NCI-H1436 (cell line): ENCODE measurements around the gene RAPGEF5.

Source experiments
- DNase-seq: peaks from one replicate; lab custom pipeline; 2025; lab: John Stamatoyannopoulos, UW

RAPGEF5 gene

DNA sequence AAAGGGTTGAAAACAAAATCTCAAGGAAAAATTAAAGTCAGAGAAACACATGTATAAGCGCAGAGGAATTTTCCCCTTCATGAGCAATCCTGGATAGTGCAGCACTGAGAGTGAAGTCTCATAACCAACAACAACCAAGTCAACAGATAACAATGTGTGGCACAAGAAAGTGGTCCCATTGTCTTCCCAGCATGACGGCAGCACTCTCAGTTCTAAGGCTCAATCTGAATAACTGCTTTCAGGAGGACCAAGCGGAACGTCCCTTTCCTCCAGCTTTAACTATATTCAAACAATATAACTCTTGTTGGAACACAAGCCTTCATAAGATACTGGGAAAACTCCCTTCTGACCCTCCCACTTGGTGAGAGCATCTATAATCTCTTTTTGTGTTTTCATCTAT lies 137.9 kb downstream of the RAPGEF5 start:
- DNase-seq = no peak

DNA sequence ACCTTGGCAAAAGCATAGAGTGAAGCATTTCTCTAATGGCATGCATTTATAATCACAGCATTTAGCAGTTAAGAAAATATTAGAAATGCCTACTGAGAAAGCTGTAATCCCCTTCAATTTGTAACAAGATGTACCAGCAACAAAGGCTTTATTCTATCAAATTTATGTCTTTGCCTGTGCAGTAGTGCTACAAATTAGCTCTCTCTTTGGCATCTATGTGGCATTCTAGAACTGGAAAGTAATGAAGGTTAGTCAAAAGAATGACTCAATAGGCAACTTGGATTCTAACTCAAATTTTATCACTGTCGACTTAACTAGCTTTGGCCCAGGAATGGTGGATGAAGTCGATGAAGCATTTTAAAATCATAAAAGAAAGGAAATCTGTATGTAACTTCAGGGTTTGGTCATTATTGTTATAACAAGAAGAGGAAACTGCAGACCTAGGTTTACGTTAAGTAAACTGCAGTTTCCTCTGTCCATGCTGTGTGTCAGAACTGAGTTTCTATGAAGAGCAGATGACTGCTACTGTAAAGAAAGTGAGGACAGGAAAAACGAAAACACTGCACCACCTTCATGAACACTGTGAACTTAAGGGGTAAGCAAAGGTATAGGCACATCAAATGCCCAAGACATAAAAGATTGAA lies 140.0 kb downstream of the RAPGEF5 start:
- no peak for DNase-seq

DNA sequence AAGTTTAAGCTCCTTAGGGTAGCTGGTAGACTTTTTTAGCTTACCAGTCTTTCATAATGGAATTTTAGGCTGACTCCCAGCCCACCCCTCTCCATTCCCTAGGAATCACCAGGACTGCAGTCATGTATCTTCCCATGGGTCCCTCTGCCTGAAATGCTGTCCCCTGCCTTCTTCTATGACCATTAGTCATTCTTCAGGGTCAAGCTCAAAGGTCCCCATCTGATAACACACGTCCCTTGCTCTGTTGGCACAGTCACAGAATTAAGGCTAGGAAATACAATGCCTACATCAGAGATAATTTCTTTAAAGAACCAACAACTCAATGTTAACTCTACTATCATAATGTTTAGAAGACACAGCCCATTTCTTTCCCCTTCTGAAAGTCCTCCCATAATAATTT lies 140.6 kb downstream of the RAPGEF5 start:
- no peak for DNase-seq

DNA sequence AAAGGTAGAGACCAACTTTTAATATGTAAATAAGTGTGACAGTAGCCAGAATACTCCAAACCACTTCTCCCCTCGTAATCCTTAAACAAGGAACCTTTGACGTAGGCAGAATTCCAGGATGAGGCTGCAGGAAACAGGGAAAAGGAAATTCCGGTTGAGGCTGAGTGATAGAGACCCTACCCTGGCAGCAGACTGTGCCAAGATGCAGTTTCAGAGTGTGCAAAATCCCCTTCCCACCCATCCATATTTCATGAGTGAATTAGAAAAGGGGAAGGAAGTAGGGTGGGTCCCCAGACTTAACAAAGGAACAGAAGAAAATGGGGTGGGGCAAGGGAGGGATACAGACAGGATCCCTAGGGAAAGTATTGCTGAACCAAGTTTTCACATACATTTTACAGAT lies 143.0 kb downstream of the RAPGEF5 start:
- DNase-seq = no peak

DNA sequence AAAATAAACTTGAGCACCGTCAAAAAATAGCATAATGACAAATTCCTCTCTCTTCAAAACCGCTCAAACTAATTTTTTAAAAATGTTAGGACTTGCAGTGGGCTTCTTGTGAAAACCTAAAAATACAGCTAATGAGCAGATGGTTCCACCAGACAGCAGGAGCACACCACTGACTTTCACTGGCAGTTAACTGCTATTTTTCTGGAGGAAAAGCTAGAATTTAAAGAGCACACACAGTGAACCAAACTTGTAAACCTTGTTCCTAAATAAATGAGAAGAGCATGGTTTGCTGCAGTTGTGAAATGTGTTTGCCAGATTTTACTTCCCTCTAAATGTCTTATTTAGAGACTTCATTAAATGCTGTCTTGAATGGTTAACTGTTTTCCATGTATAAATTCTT lies 143.9 kb downstream of the RAPGEF5 start:
- no peak for DNase-seq

DNA sequence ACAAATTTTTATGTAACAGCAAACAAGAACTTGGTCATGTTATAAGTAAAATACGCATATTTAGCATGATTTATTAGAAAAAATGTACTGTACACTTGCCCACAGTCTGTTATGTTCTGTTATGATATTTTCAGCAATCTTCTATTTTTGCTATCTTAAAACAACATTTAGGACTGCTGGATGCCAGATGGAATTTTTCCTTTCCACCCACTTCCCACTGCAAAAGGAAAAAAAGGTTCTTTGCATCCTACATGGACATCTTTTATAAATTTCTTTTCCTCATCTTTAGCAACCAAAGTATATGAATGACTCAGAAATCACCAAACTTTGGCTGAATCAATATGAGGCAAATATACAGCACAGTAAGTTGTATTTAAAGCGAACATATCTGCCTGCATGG lies 146.0 kb downstream of the RAPGEF5 start:
- no peak for DNase-seq

DNA sequence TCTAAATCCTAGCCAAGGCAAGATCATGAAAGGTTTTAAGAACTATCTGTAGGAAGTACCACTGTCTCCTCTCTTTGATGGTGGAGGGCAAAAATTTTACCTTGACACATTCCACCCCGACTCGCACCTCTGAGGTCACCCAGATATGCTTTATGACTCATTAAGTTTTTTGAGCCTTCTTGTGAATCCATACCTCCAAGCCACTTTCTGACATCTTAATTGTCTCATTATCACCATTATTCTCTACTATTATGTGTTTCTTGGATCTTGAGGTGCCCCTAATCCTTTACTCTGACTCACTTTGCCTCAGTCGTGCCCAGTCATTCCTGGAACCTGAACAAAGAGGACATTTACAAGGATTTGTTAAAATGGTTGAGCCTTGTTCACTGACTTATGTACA lies 146.6 kb downstream of the RAPGEF5 start:
- no peak for DNase-seq

DNA sequence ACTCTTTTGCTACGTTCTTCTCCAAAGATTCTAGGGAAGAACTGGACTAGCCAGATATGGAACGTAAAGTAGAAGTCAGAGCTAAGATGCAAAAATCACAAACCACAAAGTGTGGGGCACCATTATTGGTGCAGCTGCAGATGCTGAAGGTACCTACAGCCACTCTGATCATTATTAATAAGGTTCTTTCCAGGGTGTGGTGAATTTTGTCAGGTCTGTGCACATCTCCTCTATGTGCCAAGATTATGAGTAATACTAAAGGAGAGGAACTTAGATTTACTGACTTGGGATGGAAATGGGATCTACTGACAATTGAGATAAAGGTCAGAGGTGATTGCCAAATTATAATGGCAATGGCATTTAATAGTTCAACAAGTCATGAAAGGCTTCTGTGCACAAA lies 148.2 kb downstream of the RAPGEF5 start:
- DNase-seq = no peak

DNA sequence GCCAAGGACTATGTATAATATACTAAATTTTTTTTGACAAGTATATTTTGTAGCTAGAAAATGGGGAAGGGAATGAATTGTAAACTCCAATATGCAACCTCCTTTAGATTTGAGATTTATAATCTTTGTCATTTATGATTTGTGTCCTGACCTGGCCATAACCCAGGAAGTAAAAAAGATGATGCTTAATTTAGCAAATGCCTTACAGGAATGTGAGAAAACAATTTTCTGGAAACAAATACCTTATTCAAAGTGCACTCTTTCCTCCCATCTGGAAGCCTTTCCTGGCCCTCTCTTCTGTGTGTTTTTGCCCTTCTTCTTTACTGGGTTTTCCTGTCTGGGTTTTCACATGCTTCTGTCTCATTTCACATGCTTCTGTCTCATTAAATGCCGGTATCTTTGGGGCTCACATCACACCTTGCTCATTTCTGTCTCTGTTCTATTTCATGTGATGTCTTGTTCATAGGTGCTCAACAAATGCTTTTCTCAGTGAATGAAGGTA lies 149.2 kb downstream of the RAPGEF5 start:
- no peak for DNase-seq

DNA sequence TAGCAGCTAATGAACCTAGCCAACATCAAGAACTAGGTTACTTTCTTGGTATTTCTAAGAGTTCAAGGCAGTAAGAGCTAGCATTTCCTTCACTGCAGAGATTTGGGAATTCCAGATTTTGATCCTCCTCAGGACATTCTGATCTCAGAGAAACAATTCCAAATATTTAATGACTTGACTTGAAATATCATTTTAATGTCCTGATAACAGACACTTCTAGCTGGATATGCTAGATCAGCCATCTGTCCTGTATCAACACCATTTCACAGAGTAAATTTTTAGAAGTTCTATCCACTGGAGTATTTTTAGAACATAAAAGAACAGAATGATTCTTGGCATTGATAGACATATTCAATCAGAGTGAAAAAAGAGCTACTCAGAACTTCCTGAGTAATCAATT lies 151.3 kb downstream of the RAPGEF5 start:
- no peak for DNase-seq

DNA sequence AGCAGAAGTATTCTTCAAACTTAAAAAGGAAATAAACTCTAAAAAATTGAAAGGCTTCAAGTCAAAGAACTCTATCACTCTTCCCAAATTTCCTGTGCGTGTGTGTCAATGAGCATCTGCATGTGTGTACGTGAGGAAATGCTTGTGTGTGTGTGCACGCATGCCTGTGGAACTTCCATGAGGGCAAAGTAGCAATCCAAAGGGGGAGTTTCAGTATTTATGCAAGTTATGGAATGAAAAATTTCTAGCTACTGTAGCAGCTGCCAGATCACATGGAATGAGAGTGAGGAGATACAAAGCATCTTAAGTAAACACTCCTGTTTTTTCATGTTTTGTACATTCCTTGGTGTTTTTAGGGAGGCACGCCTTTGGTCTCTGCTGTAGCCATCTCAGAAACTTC lies 152.6 kb downstream of the RAPGEF5 start:
- DNase-seq = no peak

DNA sequence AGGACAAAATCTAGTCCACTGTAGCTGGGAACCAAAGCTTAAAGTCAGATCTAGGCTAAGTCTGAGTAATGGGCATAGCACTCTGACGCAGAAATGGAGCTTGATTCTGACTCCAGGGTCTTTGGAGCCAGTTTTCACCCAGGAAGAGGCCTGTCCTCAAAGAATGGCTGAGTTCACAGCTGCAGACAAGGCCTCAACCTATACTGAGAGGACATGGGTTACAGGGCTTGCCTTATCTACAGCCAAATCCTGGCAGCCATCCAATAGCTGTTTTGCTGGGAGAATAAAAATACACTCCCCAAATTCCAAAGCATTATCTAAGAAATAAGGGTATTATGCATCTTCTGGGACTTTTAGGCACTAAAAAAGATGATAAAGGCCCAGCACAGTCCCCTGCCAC lies 154.8 kb downstream of the RAPGEF5 start:
- DNase-seq = no peak

DNA sequence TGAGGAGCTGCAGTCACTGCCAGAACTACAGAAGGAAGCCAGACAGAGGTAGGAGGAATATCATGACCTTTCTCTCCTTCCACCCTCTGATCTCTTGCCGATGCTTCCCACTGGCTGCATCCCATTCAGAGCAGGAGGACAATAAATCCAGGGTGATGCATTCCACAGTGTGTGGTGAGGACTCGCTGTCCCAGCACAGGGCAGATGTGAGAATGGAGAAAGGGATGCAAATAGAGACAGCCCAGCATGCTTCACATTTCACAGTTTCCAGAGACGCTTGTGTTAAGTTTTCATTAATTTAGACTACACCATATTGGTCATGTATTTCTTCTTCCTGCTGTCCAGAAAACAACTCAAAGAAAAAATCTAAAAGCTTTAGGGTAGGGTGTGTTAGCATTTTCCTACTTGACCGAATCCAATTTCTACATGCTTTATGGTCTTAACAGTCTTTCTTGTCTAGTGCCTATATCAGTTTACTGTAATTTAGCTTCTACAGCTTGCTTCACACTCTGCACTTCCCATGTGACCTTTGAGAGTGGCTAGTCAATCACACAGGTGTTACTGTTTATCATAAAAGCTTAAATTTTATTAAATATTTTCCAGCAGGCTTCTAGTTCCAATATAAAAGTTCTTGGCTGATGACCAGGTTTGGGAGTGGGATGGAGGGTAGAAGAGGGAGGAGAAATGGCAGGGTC lies 155.6 kb downstream of the RAPGEF5 start:
- DNase-seq = no peak

DNA sequence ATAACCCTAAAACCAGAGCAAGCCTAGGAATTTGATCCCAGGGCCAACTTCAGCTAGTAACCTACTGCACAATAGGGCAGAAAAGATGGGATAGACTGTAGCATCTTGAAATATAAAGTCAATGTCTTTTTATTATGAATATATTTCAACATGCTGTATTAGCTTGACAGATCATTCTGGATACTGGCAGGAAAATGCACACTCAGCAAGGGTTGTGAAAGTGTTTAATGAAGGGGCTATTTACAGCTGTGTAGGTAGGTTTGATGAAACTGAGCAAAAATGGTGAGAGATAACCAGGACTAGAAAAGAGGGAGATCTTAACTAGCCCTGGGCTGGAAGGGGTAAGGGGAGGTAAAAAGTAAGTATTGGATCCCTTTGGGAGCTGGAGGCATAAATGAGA lies 156.2 kb downstream of the RAPGEF5 start:
- no peak for DNase-seq

DNA sequence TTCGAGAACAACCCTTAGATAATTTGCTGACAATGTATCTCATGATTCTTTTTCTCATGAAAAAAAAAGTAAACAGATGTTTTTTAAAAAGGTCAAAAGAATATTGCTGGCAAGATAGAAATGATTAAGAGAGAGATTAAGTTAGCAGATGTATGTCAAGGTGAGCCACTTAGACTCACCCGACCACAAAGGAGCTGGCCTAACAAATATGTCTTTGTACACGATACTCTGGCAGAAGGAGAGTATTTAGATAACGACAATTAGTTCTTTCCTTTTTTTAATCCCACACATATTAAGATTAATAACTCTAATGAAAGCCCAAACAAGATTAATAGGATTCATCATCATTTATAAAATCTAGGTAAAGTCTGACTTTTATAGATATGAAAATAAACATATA lies 156.7 kb downstream of the RAPGEF5 start:
- no peak for DNase-seq

DNA sequence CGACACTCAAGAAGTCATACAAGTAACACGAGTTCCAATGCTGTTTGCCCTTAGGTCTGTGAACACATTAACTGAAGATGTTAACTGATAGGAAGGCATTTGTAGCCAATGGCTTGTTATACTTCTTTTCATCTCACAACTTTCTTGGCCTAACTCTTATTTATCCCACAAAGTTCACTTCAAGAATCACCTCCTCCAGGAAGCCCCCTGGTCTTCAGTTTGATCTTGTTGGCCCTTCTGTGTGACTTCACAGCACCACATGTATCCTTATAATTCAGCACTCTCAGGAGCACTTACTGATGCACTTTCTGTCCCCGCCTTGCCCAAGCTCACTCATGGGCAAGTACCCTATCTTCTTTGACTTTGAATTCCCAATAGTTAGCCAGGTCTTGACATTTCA lies 159.6 kb downstream of the RAPGEF5 start:
- no peak for DNase-seq

DNA sequence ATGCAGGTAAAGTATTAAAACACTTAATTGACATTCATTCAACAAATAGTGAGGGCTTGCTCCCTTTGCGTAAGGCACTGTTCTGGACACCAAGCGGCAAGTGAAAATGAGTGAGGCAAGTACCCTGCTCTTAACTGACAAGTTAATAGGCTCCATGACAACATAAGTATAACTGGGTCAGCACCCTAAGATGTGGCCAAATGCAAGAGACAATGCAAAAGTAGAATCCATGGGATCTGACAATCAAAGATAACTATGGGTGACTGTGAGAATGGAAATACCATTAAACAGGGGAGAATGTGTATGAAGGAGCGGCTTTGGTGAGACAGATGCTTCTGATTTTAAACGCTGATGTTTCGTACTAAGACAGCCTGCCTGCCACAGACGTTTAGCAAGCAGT lies 160.5 kb downstream of the RAPGEF5 start:
- no peak for DNase-seq

DNA sequence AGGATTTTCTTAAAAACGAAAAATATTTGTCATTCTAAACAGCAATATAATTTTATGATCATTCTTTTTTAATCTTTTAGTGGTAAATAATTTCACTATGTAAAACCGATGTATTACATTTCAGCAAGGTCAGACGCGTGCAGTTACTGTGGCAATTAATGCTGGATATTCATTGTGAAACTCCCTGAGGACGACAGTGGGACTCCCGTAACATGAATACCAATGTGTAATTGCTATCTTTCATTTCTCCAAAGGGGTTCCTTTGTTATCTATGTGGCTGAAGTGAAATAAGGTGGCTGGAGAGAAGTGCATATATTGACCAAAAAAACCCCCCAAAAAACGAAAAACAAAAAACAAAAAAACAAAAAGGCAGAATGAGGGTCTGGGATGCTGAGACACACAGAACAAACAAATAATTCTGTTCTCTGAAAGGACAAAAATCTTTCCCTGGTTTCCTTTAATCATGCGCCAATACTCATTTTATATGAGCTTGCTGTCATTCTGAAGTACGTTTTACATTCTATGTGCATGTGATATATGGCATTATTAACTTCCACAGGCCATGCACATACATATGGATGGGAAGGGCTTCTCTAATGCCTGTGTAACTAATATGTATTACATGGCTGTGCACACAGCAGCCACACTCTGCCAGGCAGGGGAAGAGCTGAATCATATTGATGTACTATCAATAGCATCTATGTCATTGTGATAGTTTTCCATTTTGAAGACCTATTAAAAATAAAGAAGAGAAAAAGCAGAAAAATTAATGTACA lies 161.4 kb downstream of the RAPGEF5 start:
- no peak for DNase-seq

DNA sequence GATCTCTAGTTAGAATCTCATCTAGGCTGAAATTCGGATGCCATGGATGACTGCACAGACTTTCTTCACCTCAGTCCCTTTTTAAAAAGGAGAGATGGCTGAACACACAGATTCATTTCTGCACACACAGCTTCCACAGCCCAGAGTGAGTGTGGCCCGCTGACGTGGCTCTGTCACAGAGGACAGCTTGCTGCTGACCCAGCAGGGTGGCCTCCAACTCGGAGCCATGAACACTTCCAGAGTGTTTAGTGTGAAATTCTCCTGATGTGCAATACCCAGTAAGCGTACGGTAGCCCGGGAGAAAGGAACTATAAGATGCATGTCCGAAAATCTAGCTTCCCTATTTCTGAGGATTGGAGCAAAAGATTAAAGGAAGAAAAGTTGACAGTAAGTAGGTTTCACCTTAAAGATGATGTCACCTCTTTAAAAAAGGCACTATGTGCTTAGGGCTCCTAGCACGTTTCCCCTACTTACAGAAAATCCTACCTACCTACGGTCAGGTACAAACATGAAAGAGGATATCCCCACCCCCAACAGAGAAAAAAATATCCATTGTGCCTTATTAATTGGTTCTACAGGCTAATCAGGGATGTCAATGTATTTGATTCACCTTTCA lies 162.2 kb downstream of the RAPGEF5 start:
- DNase-seq = no peak

DNA sequence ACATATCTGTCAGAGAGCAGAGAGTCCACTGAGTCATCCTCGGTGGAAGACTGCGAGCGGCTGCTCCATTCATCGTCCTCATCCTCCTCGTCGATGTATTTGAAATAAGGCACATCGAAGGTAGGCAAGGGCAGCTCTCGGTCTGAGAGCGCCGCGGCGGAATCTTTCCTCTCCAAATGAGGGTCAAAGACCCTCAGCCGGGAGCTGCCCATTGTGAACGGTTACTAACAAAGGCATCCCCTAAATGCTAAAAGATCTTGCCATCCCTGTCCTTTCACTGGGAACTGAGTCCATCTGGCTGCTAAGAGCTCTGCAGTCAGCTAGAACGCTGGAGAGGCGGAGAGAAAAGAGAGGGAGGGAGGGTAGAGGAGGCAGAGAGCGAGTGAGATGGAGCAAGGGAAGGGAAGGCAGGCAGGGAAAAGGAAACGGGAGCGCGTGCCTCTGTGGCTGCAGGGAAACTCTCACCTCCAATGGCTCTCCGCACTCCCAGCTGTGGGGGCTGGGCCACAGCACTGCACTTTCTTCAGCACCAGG lies 163.4 kb downstream of the RAPGEF5 start:
- no peak for DNase-seq

DNA sequence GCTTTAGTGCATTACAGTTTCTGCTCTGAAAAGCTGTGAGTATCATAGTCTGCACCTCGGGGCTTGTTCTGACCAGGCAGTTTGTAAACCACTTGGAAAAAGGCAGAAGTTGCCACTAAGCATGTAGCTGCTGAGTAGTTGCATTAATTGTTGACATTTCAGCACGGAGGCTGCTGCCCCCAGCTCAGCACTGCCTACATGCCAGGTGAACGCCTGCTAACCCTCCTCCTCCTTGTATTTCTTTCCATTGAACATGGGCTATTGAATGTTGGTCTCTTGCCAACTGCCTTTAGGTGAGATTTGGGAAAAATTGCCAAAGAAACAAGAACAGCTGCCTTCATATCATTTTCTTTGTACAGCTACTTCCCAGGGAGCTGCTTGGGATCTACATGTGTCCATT lies 164.2 kb downstream of the RAPGEF5 start:
- no peak for DNase-seq

DNA sequence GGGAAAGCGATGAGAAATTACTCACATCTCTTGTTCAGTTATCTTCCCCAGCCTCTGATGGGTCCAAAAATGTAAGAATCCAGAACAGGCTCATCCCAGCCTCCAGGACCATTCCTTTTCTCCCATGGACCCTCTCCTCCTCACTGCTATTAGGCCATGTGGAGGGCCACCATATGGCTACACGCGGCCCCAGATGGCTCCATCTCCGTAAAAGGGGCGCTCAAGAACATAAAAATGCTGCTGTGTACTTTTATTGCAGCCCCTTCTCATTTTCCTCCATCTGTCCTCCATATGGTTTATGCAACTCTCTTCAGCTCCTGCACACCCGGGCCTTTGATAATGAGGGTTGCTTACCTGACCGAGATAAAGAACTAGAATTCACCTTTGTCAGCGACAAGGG lies 166.2 kb downstream of the RAPGEF5 start:
- DNase-seq = no peak
